ENCODE results near the gene VAV3. TPM values are rescaled to one million over a fixed set of nuclear protein-coding genes. Genes with fewer than 3 reads are reported as not detected.

Gene VAV3
- total and polyA plus RNA-seq, 3 donors from 2014 or later: 10.1 to 11.4 (median 11.3) TPM

- H3K9me3 ChIP-seq: no peaks in the 10 kb centered on the region
- H3K27me3 ChIP-seq: no peaks in the 10 kb centered on the region
- no peak overlapping the region for H3K27ac ChIP-seq
- DNase-seq: no peak
- H3K36me3 ChIP-seq (ENCODE audit: low read depth, missing control alignments): no peaks in the 10 kb centered on the region
- no peaks in the 10 kb centered on the region for H3K4me1 ChIP-seq
- intact Hi-C loops (cut with DNase I; ENCODE audit: low total_unique reads): no loop called here
- 93 to 94% methylated on average over 4 of the region's 4 CpGs for WGBS, 2 donors
- H3K4me3 ChIP-seq: no peak overlapping the region
- TF ChIP-seq, protein P1, sequence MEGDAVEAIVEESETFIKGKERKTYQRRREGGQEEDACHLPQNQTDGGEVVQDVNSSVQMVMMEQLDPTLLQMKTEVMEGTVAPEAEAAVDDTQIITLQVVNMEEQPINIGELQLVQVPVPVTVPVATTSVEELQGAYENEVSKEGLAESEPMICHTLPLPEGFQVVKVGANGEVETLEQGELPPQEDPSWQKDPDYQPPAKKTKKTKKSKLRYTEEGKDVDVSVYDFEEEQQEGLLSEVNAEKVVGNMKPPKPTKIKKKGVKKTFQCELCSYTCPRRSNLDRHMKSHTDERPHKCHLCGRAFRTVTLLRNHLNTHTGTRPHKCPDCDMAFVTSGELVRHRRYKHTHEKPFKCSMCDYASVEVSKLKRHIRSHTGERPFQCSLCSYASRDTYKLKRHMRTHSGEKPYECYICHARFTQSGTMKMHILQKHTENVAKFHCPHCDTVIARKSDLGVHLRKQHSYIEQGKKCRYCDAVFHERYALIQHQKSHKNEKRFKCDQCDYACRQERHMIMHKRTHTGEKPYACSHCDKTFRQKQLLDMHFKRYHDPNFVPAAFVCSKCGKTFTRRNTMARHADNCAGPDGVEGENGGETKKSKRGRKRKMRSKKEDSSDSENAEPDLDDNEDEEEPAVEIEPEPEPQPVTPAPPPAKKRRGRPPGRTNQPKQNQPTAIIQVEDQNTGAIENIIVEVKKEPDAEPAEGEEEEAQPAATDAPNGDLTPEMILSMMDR (IDR thresholded peaks at IDR 0.05): no peak
- no peak for TF ChIP-seq POLR2A (IDR thresholded peaks at IDR 0.05)
These were observed 187.9 kb downstream of the VAV3 start for GRCh38 chr1:107776900-107777663.

- intact Hi-C loops (cut with DNase I; ENCODE audit: low total_unique reads): no loop called here
These were observed 193.6 kb downstream of the VAV3 start for GRCh38 chr1:107771377-107771776.

DNA sequence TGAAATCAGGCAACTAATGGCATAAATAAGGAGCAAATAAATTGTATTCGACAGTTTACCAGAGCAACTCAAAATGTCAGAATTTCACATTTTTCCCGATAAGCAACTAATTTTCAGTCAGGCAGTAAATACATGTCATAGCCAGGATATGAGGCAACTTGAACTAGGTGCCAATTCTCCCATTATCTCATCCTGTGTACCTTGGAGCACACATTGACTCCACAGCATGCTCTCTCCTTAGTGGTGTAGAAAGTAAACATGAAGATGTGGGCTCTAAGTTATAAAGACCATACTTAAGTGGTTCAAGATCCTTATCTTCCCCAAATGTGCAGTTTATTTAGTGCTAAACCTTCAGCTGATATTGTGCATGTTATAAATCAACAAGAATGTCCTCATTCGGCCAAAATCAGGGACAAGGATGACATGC lies 197.8 kb downstream of the VAV3 start:
- DNase-seq: no peak
- H3K4me3 ChIP-seq: no peak overlapping the region
- no peaks in the 10 kb centered on the region for H3K9me3 ChIP-seq
- no peaks in the 10 kb centered on the region for H3K27me3 ChIP-seq
- H3K27ac ChIP-seq: no peak overlapping the region
- intact Hi-C loops (cut with DNase I; ENCODE audit: low total_unique reads): no loop called here
- 72 to 77% methylated on average over 3 of the region's 3 CpGs for WGBS, 2 donors
- TF ChIP-seq, protein P1 (IDR thresholded peaks at IDR 0.05): no peak
- TF ChIP-seq POLR2A (IDR thresholded peaks at IDR 0.05): no peak
- no peaks in the 10 kb centered on the region for H3K4me1 ChIP-seq
- no peaks in the 10 kb centered on the region for H3K36me3 ChIP-seq (ENCODE audit: low read depth, missing control alignments)

More at GRCh38 chr1:107771377-107771776, 193.6 kb downstream of the VAV3 start:
- no peak for TF ChIP-seq POLR2A (IDR thresholded peaks at IDR 0.05)
- TF ChIP-seq, protein P1 (IDR thresholded peaks at IDR 0.05): no peak
- no peaks in the 10 kb centered on the region for H3K9me3 ChIP-seq
- H3K27me3 ChIP-seq: no peaks in the 10 kb centered on the region
- 89 to 96% methylated on average over 10 to 13 of the region's 13 CpGs for WGBS, 2 donors
- DNase-seq: no peak
- no peaks in the 10 kb centered on the region for H3K4me1 ChIP-seq
- no peaks in the 10 kb centered on the region for H3K36me3 ChIP-seq (ENCODE audit: low read depth, missing control alignments)
- H3K27ac ChIP-seq: no peak overlapping the region
- H3K4me3 ChIP-seq: no peak overlapping the region

DNA sequence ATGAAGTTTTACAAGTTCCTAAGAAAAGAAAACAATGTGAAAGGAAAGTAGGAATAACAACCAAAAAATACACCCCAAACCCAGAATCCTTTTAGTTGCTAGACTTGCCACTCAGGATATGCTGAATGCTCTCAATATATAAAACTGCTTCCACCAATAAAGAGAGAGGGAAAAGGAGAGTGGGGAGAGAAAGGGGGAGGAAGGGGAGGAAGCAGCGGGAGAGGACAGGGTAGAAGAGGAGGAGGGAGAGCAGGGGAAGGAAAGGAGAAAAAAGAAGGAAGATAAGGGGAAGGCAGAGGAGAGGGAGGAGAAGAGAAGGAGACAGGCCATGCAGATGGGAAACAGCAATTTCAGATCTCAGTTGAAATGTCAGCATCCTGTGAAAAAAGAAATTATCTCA lies 198.4 kb downstream of the VAV3 start:
- Histone ChIP-seq H3K9me3 (no peaks in the 10 kb centered on the region), H3K4me1 (no peaks in the 10 kb centered on the region), H3K27me3 (no peaks in the 10 kb centered on the region), H3K4me3 (no peak overlapping the region), H3K36me3 (ENCODE audit: low read depth, missing control alignments) (no peaks in the 10 kb centered on the region), H3K27ac (no peak overlapping the region)
- DNase-seq: no peak
- intact Hi-C loops (cut with DNase I; ENCODE audit: low total_unique reads): no loop called here
- 30 to 67% methylated on average over 1 of the region's 1 CpG for WGBS, 2 donors
- TF ChIP-seq, protein P1 (IDR thresholded peaks at IDR 0.05): no peak
- no peak for TF ChIP-seq POLR2A (IDR thresholded peaks at IDR 0.05)
